T-helper 22 cell (primary cell): ENCODE measurements around the gene BYSL.
A peak's percentile ranks its signal among the peaks of the same experiment; 100 is the strongest.

Experiments used
- DNase-seq: peaks from one replicate; pipeline ENCODE4 v3.0.0-alpha.2; 2020; ENCODE audit warnings: low read depth

The BYSL gene

GRCh38 chr6:41920921-41921711, at the start of gene BYSL, which contains the start of gene MED20:
BYSL (plus strand) TSS chr6:41921499; CDS start chr6:41921563, 64 bp downstream.
MED20 (minus strand) TSS chr6:41921139; CDS start chr6:41921018, 121 bp downstream.
- DNase-seq = peak; percentile 87

GRCh38 chr6:41871691-41872090, 49.6 kb upstream of the BYSL start:
- no peak for DNase-seq

- no peak for DNase-seq
Observed at GRCh38 chr6:41872147-41872546, 49.2 kb upstream of the BYSL start.

GRCh38 chr6:41874741-41875140, 46.6 kb upstream of the BYSL start:
- no peak for DNase-seq

DNA sequence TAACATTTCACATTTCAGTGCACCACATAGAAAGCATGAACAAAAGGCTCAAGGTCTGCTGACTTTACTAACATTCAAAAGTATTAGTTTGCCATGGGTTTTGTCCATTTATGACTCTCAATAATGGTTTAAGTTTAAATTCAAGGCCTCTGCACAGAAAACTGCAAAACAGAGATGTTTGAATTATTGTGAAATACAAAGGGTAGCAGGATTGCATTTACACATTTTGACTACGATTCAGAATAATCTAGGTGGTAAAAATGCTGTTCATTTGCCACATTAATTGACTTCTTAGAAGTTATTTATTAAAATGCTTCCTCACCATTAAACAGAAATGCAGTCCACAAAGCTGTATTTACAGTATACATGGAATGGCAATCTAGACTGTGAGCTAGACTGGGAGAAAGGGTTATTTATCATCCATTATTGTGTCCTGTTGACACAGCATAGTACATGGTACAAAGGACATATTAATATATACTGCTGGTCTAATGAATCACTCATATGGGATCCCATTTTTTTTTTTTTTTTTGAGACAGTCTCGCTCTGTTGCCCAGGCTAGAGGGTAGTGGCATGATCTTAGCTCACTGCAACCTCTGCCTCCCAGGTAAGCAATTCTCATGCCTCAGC, 44.1 kb upstream of the BYSL start:
- DNase-seq = no peak

GRCh38 chr6:41878246-41878645, 43.1 kb upstream of the BYSL start:
- no peak for DNase-seq

GRCh38 chr6:41878961-41879405, 42.3 kb upstream of the BYSL start:
- no peak for DNase-seq

DNA sequence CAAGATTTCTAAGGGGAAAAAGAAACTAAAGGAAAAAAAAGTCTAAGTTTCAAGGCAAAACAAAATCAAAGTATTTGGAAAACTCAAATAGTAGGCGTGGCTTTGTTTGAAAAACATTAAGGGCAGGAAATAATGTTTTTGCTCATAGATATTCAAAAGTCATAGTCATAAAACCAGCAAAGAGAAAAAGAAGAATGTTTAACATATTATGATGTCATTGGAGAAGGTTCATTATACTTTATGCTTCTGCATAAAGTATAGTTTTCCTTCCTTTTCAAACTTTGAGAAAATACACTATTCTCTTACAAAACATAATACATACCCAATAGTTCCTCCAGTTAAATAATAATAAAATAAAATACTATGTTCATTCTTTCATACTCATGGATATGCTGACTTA, 39.8 kb upstream of the BYSL start:
- no peak for DNase-seq

DNA sequence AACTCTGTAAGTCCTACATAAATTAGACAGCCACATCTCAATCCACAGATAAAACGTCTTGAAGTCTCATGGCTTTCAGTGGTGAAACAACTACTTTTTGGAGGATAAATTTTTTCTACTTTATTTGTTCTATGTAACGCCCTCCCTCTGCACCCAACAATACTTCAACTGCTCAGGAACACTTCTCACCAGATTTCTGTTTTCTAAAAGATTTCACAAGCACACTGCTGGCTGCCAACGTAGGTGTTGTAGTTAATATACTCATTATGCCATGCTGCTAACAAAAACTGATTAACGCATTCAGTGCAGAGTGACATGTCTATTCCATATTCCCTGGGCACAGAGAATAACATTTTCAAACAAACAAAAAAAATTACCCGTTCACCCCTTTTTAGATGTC, 36.3 kb upstream of the BYSL start:
- no peak for DNase-seq

GRCh38 chr6:41885930-41886329, 35.4 kb upstream of the BYSL start:
- DNase-seq = no peak

- DNase-seq = no peak
Observed at GRCh38 chr6:41887331-41887751, 34.0 kb upstream of the BYSL start.

DNA sequence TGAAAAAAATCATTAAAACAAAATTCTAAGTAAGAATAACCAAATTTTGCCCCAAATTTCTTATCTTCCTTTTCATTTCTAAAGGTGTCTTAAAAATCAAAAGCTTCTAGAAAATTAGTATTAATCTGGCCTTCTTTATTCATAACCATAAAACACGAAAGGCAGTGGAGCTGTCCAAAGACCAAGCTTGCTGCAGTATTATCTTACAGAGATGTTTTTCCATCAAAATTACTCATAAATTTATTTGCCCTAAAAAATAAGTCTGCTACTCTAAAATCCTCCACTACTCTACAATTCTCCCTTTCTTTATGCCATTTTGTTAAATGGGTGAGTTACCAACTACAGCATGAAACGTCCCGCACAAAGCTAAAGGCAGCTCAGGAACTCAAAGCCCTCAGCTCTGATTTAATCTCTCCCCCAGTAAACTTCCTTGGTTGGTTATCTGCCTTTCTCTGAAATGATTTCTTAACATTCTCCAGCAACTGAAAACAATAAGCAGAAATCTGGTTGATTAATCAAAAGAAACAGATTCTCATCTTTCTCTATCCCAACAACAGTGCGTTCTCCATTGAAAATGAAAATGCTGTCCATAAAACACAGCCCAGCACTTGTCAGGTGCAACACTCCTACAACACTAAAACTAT, 28.3 kb upstream of the BYSL start:
- DNase-seq = no peak

GRCh38 chr6:41894366-41895299, 26.7 kb upstream of the BYSL start:
- no peak for DNase-seq

GRCh38 chr6:41895300-41896233, 25.7 kb upstream of the BYSL start, which contains the start of gene USP49:
USP49 (minus strand) TSS chr6:41895375; CDS start chr6:41806983, 88,392 bp downstream.
- DNase-seq = peak; percentile 84

DNA sequence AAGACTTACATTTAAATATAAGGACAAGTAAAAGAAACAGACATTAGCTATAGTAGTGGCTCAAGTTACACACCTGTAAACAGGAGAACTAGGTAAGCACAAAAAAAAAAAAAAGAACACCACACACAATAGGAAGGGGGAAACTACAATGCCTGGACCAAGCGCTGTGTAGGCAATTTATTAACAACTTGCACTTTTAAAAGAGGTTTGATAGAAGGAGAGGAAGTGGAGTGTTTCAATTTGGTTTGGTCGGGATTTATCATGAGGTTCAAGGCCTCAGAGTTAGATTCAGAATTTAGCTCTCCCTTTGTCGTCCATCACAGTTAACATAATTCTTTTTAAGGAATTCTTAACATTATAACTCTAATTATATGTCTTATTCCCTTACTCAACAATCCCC, 25.0 kb upstream of the BYSL start:
- no peak for DNase-seq

DNA sequence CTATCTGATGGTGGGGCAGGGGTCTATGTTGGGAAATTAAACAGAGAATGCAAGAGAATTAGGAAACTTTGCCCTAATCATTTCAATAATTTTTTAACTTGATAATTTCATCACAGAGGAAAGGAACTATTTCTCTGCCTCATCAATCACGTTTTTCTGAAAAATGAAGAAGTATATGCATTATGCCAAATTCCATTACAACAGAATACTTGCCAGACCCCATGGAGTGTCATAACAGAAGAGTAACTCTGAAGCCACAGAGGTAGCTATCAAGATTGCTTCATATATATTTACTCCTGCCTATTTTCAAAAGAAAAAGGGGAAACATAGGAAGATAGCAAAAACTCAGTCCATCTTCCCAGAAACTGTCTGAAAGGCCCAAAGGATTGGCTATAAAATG, 20.4 kb upstream of the BYSL start:
- DNase-seq = no peak

DNA sequence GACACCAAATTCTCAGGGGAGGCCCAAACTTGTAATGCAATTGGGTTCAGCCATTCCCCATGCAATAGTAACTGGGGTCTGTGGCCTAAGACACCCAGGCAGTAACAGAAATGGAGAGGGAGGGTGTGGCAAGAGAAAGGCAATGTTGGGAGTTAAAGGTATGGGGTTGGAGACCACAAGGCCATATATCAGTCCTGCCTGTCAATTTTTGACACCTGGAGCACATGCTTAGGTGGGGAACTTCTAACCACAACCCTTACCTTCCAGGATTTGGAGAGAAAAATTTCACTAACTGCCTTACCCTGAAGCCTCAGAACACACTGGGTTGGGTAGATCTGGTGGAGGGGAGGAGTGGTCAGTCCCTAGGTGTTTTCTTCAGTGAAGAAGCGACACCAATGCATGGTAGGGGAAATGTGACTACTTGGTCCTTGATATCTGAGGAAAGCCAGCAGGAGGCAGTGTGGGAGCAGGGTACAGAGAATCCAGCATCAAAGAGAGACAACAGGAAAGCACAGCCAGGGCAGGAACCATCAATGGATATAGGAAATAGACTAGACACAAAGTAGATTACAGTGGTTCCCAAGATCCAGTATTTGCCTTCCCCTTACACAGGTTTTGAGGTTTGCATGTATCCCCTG, 19.3 kb upstream of the BYSL start:
- peak; percentile 14 for DNase-seq

DNA sequence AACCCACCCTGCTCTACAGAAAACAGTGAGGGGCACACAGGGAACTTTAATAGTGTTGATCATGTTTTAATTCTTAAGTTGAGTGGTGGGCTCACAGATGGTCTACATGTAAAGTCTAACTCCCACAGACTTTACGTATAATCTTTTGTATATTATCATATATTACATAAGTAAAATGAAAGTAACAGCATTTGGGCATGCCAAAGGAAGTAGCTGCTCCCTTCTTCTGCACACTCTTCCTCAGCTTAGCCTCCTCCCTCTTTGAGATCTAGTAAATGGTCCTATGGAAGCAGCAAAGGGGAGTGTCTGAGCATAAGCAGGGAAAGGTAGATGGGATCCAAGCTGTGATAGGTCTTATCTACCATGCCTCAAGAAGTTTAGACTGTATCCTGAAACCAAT, 11.6 kb upstream of the BYSL start:
- no peak for DNase-seq

- DNase-seq = no peak
Observed at GRCh38 chr6:41914343-41914742, 7.0 kb upstream of the BYSL start.

- no peak for DNase-seq
Observed at GRCh38 chr6:41914869-41915530, 6.3 kb upstream of the BYSL start.
